Measurements from ENCODE around the gene DBT. TPM values are rescaled to one million over a fixed set of nuclear protein-coding genes. Genes with fewer than 3 reads are reported as not detected.
A peak's percentile ranks its signal among the peaks of the same experiment; 100 is the strongest.

Gene DBT
- total RNA-seq, 1 experiment from 2014 or later = 9.1 TPM

- POLR2A ChIA-PET = no interaction called here
- intact Hi-C loops (cut with micrococcal nuclease) = loop anchor here (5.0 to 10.0 kb wide), 2 partner anchors 177 to 585 kb away; no protein-coding TSS in a partner anchor
- TF ChIP-seq CTCF (IDR thresholded peaks at IDR 0.05; ENCODE audit: unreplicated experiment) = no peak
- no peak overlapping the region for H3K27ac Mint-ChIP-seq (ENCODE audit: low read depth, unreplicated experiment)
- CTCF ChIA-PET = no interaction called here
- peaks cover 4% of the 10 kb centered on the region for H3K4me1 Mint-ChIP-seq (ENCODE audit: insufficient read depth, unreplicated experiment)
- no peak overlapping the region for H3K4me3 Mint-ChIP-seq (ENCODE audit: unreplicated experiment)
- H3K27me3 Mint-ChIP-seq (ENCODE audit: insufficient read depth, unreplicated experiment) = no peaks in the 10 kb centered on the region
- DNase-seq (ENCODE audit: unreplicated experiment) = no peak
- no peaks in the 10 kb centered on the region for H3K9me3 Mint-ChIP-seq (ENCODE audit: unreplicated experiment)
- peaks cover 87% of the 10 kb centered on the region for H3K36me3 Mint-ChIP-seq (ENCODE audit: insufficient read depth, unreplicated experiment)
- BruUV-seq (replicated peaks) = no TSS peak
Measured at GRCh38 chr1:100279954-100280682, 30.5 kb upstream of the DBT start.

GRCh38 chr1:100279358-100279923 is 29.8 kb upstream of the DBT start:
- BruUV-seq (replicated peaks) = no TSS peak
- CTCF ChIA-PET = no interaction called here

GRCh38 chr1:100277866-100278265 is 28.2 kb upstream of the DBT start:
- no peak for TF ChIP-seq CTCF (IDR thresholded peaks at IDR 0.05; ENCODE audit: unreplicated experiment)
- Mint-ChIP-seq H3K27ac (ENCODE audit: low read depth, unreplicated experiment) (no peak overlapping the region), H3K36me3 (ENCODE audit: insufficient read depth, unreplicated experiment) (peaks cover 78% of the 10 kb centered on the region), H3K9me3 (ENCODE audit: unreplicated experiment) (no peaks in the 10 kb centered on the region), H3K4me3 (ENCODE audit: unreplicated experiment) (no peak overlapping the region), H3K27me3 (ENCODE audit: insufficient read depth, unreplicated experiment) (no peaks in the 10 kb centered on the region), H3K4me1 (ENCODE audit: insufficient read depth, unreplicated experiment) (peaks cover 4% of the 10 kb centered on the region)
- ChIA-PET POLR2A (no interaction called here), CTCF (interaction anchor here (0.6 to 2.1 kb wide), 7 partner anchors 10 to 435 kb away, joined by 3 to 7 read pairs (median 3); no protein-coding TSS in a partner anchor)
- BruUV-seq (replicated peaks) = no TSS peak
- peak; percentile 38 for DNase-seq (ENCODE audit: unreplicated experiment)
- intact Hi-C loops (cut with micrococcal nuclease) = loop anchor here (5.0 to 10.0 kb wide), 2 partner anchors 179 to 587 kb away; no protein-coding TSS in a partner anchor

More at GRCh38 chr1:100279358-100279923, 29.8 kb upstream of the DBT start:
- Mint-ChIP-seq H3K4me1 (ENCODE audit: insufficient read depth, unreplicated experiment) (peaks cover 4% of the 10 kb centered on the region), H3K36me3 (ENCODE audit: insufficient read depth, unreplicated experiment) (peaks cover 85% of the 10 kb centered on the region), H3K27ac (ENCODE audit: low read depth, unreplicated experiment) (no peak overlapping the region), H3K27me3 (ENCODE audit: insufficient read depth, unreplicated experiment) (no peaks in the 10 kb centered on the region), H3K9me3 (ENCODE audit: unreplicated experiment) (no peaks in the 10 kb centered on the region), H3K4me3 (ENCODE audit: unreplicated experiment) (no peak overlapping the region)
- DNase-seq (ENCODE audit: unreplicated experiment) = no peak
- POLR2A ChIA-PET = interaction anchor here (0.6 to 0.9 kb wide), 2 partner anchors 13 to 63 kb away, joined by 3 read pairs; no protein-coding TSS in a partner anchor
- TF ChIP-seq CTCF (IDR thresholded peaks at IDR 0.05; ENCODE audit: unreplicated experiment) = no peak
- intact Hi-C loops (cut with micrococcal nuclease) = loop anchor here (5.0 to 10.0 kb wide), 2 partner anchors 178 to 585 kb away; no protein-coding TSS in a partner anchor

- H3K36me3 Mint-ChIP-seq (ENCODE audit: insufficient read depth, unreplicated experiment) = peaks cover 66% of the 10 kb centered on the region
- no peak for DNase-seq (ENCODE audit: unreplicated experiment)
- BruUV-seq (replicated peaks) = no TSS peak
- no peak overlapping the region for H3K27ac Mint-ChIP-seq (ENCODE audit: low read depth, unreplicated experiment)
- H3K4me1 Mint-ChIP-seq (ENCODE audit: insufficient read depth, unreplicated experiment) = peaks cover 10% of the 10 kb centered on the region
- intact Hi-C loops (cut with micrococcal nuclease) = no loop called here
- no peaks in the 10 kb centered on the region for H3K27me3 Mint-ChIP-seq (ENCODE audit: insufficient read depth, unreplicated experiment)
- CTCF ChIA-PET = interaction anchor here (0.8 to 2.2 kb wide), 4 partner anchors 10 to 191 kb away, joined by 3 to 12 read pairs (median 4); no protein-coding TSS in a partner anchor
- no peaks in the 10 kb centered on the region for H3K9me3 Mint-ChIP-seq (ENCODE audit: unreplicated experiment)
- POLR2A ChIA-PET = interaction anchor here (0.6 to 3.2 kb wide), 4 partner anchors 19 to 35 kb away, joined by 3 to 12 read pairs (median 4); partner anchors contain the start of gene DBT
- H3K4me3 Mint-ChIP-seq (ENCODE audit: unreplicated experiment) = no peak overlapping the region
- no peak for TF ChIP-seq CTCF (IDR thresholded peaks at IDR 0.05; ENCODE audit: unreplicated experiment)
Measured at GRCh38 chr1:100268202-100268601, 18.6 kb upstream of the DBT start.
